ENCODE measurements around the gene CSAD.

Gene CSAD

DNA sequence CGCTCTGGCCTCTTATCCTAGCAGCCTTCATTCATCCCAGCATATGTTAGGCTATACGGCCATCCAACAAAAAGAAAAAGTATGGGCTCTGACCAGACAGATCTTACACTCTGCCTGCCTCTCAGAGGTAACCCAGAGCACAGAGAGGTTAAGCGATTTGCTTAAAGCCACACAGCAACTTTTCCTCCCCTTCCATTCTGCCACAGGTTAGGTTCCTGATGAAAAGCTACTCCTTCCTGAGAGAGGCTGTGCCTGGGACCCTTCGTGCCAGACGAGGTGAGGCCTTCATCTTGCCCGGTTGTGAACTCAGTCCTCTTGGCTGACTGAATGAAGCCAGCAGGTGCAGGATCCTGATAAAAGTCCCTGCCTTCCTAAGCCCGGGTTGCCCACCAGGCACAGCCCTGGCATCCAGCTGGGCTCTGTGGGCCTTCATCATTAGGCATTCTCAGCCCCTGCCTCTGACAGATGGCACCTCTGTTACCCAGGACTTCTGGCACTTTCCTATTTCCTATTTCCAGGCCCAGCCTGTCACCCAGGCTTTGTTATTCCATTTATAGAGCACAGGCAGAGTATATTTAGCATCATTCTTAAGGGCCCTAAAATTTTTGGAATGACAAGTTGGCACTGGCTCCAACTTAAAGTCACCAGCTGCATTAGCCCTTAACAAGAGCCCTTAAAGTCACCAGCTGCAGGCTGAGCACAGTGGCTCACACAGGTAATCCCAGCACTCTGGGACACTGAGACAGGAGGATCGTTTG, 64.7 kb downstream of the CSAD start:
- Histone ChIP-seq H3K9me2 (replicated peaks; ENCODE audit: insufficient read depth, low read length) (no peaks in the 10 kb centered on the region), H3K4me2 (ENCODE audit: low read depth, low read length) (no peak overlapping the region), H3K9me3 (replicated peaks; ENCODE audit: insufficient read depth, low read length) (no peaks in the 10 kb centered on the region), H3F3A (ENCODE audit: insufficient read depth, low read length) (no peaks in the 10 kb centered on the region), H3K79me2 (ENCODE audit: low read length) (no peaks in the 10 kb centered on the region), H3K27ac (ENCODE audit: low read length) (no peak overlapping the region), H3K4me1 (ENCODE audit: low read length) (no peaks in the 10 kb centered on the region), H3K36me3 (replicated peaks; ENCODE audit: insufficient read depth, low read length) (no peaks in the 10 kb centered on the region), H2AFZ (ENCODE audit: low read length) (no peak overlapping the region), H3K4me3 (ENCODE audit: low read length) (no peak overlapping the region), H4K20me1 (ENCODE audit: insufficient read depth, low read length) (no peaks in the 10 kb centered on the region), H3K27me3 (replicated peaks; ENCODE audit: insufficient read depth, low read length) (no peaks in the 10 kb centered on the region), H3K9ac (ENCODE audit: low read length) (no peak overlapping the region)
- TF ChIP-seq, protein P1, sequence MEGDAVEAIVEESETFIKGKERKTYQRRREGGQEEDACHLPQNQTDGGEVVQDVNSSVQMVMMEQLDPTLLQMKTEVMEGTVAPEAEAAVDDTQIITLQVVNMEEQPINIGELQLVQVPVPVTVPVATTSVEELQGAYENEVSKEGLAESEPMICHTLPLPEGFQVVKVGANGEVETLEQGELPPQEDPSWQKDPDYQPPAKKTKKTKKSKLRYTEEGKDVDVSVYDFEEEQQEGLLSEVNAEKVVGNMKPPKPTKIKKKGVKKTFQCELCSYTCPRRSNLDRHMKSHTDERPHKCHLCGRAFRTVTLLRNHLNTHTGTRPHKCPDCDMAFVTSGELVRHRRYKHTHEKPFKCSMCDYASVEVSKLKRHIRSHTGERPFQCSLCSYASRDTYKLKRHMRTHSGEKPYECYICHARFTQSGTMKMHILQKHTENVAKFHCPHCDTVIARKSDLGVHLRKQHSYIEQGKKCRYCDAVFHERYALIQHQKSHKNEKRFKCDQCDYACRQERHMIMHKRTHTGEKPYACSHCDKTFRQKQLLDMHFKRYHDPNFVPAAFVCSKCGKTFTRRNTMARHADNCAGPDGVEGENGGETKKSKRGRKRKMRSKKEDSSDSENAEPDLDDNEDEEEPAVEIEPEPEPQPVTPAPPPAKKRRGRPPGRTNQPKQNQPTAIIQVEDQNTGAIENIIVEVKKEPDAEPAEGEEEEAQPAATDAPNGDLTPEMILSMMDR (IDR thresholded peaks at IDR 0.05; ENCODE audit: low read length), result no peak
- TF ChIP-seq EZH2phosphoT487 (IDR thresholded peaks at IDR 0.05; ENCODE audit: low read length), result no peak
- no peak for TF ChIP-seq EZH2 (optimal IDR thresholded peaks at IDR 0.05; ENCODE audit: low read depth, low read length)
- DNase-seq, result no peak

DNA sequence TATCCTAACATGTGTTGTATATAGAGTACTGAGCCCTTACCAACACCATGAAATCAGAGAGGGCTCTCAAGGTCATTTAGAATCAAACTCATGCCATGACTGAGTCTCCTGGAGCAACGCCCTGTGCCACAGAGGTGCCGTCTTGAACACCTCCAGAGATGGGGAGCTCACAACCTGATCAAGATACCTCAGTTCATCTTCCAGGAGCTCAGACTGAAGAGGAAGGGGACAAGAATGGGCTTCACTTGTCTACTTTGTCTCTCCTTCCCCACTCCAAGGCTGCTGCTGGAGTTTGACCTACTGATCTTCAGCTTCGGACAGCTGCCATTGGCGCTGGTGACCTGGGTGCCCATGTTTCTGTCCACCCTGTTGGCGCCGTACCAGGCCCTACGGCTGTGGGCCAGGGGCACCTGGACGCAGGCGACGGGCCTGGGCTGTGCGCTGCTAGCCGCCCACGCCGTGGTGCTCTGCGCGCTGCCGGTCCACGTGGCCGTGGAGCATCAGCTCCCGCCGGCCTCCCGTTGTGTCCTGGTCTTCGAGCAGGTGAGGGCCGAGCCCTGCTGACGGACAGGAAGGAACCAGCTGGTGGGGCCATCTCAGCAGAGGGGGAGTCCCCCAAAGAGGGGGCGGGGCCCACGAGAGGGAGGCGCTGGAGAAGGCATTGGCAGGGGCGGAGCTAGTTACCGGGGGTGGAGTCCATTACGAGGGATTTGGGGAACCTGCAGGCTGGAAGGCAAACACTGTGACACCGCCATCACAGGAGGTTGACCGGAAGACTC, 65.4 kb downstream of the CSAD start:
- no peak overlapping the region for H3K27ac ChIP-seq (ENCODE audit: low read length)
- H3K9me3 ChIP-seq (replicated peaks; ENCODE audit: insufficient read depth, low read length), result no peaks in the 10 kb centered on the region
- no peaks in the 10 kb centered on the region for H3K79me2 ChIP-seq (ENCODE audit: low read length)
- no peaks in the 10 kb centered on the region for H3K4me1 ChIP-seq (ENCODE audit: low read length)
- no peaks in the 10 kb centered on the region for H3F3A ChIP-seq (ENCODE audit: insufficient read depth, low read length)
- TF ChIP-seq, protein P1 (IDR thresholded peaks at IDR 0.05; ENCODE audit: low read length), result no peak
- TF ChIP-seq EZH2 (optimal IDR thresholded peaks at IDR 0.05; ENCODE audit: low read depth, low read length) (no peak), EZH2phosphoT487 (IDR thresholded peaks at IDR 0.05; ENCODE audit: low read length) (no peak)
- H3K9ac ChIP-seq (ENCODE audit: low read length), result no peak overlapping the region
- H2AFZ ChIP-seq (ENCODE audit: low read length), result no peak overlapping the region
- H3K36me3 ChIP-seq (replicated peaks; ENCODE audit: insufficient read depth, low read length), result no peaks in the 10 kb centered on the region
- H3K4me3 ChIP-seq (ENCODE audit: low read length), result no peak overlapping the region
- H3K27me3 ChIP-seq (replicated peaks; ENCODE audit: insufficient read depth, low read length), result no peaks in the 10 kb centered on the region
- no peak for DNase-seq
- H4K20me1 ChIP-seq (ENCODE audit: insufficient read depth, low read length), result no peaks in the 10 kb centered on the region
- H3K9me2 ChIP-seq (replicated peaks; ENCODE audit: insufficient read depth, low read length), result no peaks in the 10 kb centered on the region
- H3K4me2 ChIP-seq (ENCODE audit: low read depth, low read length), result no peak overlapping the region

DNA sequence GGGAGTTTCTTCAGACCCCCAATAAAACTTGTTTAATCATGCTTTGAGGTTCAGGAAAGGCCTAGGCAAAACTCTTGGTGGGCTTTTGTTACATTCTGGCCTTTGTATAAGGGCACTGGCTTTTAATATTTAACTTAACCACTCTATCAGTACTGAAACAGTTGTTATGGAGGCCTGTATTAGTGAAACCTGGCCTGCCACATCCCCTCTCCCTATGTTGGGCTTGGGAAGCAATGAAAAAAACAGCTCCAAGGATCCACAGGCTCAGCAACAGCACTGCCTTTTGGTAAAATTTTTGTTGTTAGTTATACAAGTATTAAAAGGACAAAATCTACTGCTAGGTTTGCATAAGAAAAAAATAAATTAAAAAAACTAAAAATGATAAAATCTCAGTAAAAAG, 66.8 kb downstream of the CSAD start:
- Histone ChIP-seq H3K4me2 (ENCODE audit: low read depth, low read length) (no peak overlapping the region), H3K79me2 (ENCODE audit: low read length) (no peaks in the 10 kb centered on the region), H3K27me3 (replicated peaks; ENCODE audit: insufficient read depth, low read length) (no peaks in the 10 kb centered on the region), H4K20me1 (ENCODE audit: insufficient read depth, low read length) (no peaks in the 10 kb centered on the region), H3F3A (ENCODE audit: insufficient read depth, low read length) (no peaks in the 10 kb centered on the region), H3K9me2 (replicated peaks; ENCODE audit: insufficient read depth, low read length) (no peaks in the 10 kb centered on the region), H3K4me3 (ENCODE audit: low read length) (no peak overlapping the region), H3K4me1 (ENCODE audit: low read length) (no peaks in the 10 kb centered on the region), H3K36me3 (replicated peaks; ENCODE audit: insufficient read depth, low read length) (no peaks in the 10 kb centered on the region), H3K27ac (ENCODE audit: low read length) (no peak overlapping the region), H3K9me3 (replicated peaks; ENCODE audit: insufficient read depth, low read length) (no peaks in the 10 kb centered on the region), H3K9ac (ENCODE audit: low read length) (no peak overlapping the region), H2AFZ (ENCODE audit: low read length) (no peak overlapping the region)
- DNase-seq, result no peak
- TF ChIP-seq, protein P1 (IDR thresholded peaks at IDR 0.05; ENCODE audit: low read length), result no peak
- TF ChIP-seq EZH2phosphoT487 (IDR thresholded peaks at IDR 0.05; ENCODE audit: low read length), result no peak
- no peak for TF ChIP-seq EZH2 (optimal IDR thresholded peaks at IDR 0.05; ENCODE audit: low read depth, low read length)

All from MM.1S (cell line).